ENCODE results near the gene GATC. TPM values are rescaled to one million over a fixed set of nuclear protein-coding genes. Genes with fewer than 3 reads are reported as not detected.

Gene GATC
- total and polyA plus RNA-seq, 2 of the 4 experiments (the other 2 are of a cell fraction), result 8.7 to 16.5 TPM

- 30% methylated on average over 4 of the region's 10 CpGs; no CpG with 5 or more reads in 1 of the 2 experiments for WGBS, 2 experiments (ENCODE audit: extremely low coverage in 2 of 2, insufficient read length in 1 of 2)
- no TSS peak for BruUV-seq (replicated peaks)
- no peak for ATAC-seq (ENCODE audit: low read depth)
- H3K27ac ChIP-seq (ENCODE audit: insufficient read depth, low read length), result no peak overlapping the region
- in situ Hi-C loops (cut with MboI; ENCODE audit: low sequenced_read_pairs) (loop anchor here (25.0 kb wide), 1 partner anchor 96 kb away; the partner anchor contains the start of gene PLA2G1B), intact Hi-C loops (cut with micrococcal nuclease) (no loop called here), dilution Hi-C loops (cut with HindIII; ENCODE audit: low sequenced_read_pairs, unreplicated experiment) (no loop called here)
- H3K9ac ChIP-seq (ENCODE audit: low read depth, low read length), result no peak overlapping the region
- no peak overlapping the region for H2BK15ac ChIP-seq (ENCODE audit: low read depth, low read length)
- H4K8ac ChIP-seq (ENCODE audit: low read depth in 2 of 2, low read length in 2 of 2), result no peak overlapping the region
- no peak overlapping the region for H3K56ac ChIP-seq (ENCODE audit: extremely low read depth, insufficient read depth, low read length)
- no peaks in the 10 kb centered on the region for H3K9me3 ChIP-seq (ENCODE audit: control insufficient read depth, insufficient read depth, low read length)
- no peak overlapping the region for H4K5ac ChIP-seq (ENCODE audit: low read depth, low read length)
- no peak overlapping the region for H4K91ac ChIP-seq (ENCODE audit: insufficient read depth, low read depth, low read length)
- no peak overlapping the region for H3K4ac ChIP-seq (ENCODE audit: low read depth, low read length)
- no peak overlapping the region for H2AFZ ChIP-seq (replicated peaks; ENCODE audit: low read length, poor library complexity)
- H3K27me3 ChIP-seq (ENCODE audit: control insufficient read depth, insufficient read depth, low read length), result peaks cover 6% of the 10 kb centered on the region
- no peak overlapping the region for H3K4me2 ChIP-seq (ENCODE audit: low read depth, low read length)
- H3K23ac ChIP-seq (ENCODE audit: low read depth, low read length), result no peak overlapping the region
- DNase-seq, result no peak
- H3K36me3 ChIP-seq (ENCODE audit: control insufficient read depth, insufficient read depth, low read length), result no peaks in the 10 kb centered on the region
- no peak overlapping the region for H2AK9ac ChIP-seq (replicated peaks; ENCODE audit: low read depth, low read length, poor library complexity)
- no peak overlapping the region for H3K14ac ChIP-seq (replicated peaks; ENCODE audit: low read depth, low read length)
- no peak overlapping the region for H2BK20ac ChIP-seq (ENCODE audit: low read depth, low read length)
- H3K79me1 ChIP-seq (ENCODE audit: low read depth in 1 of 2, low read length in 2 of 2), result peaks cover 0 to 7% of the 10 kb centered on the region in 2 experiments; a peak in 2 of 4 replicates
- TF ChIP-seq MAZ (IDR thresholded peaks at IDR 0.05; ENCODE audit: borderline replicate concordance, low read depth, low read length), result no peak
- no peak for TF ChIP-seq CTCF (conservative IDR thresholded peaks at IDR 0.05; ENCODE audit: low read depth, low read length)
- TF ChIP-seq MAFK (IDR thresholded peaks at IDR 0.05; ENCODE audit: low read depth, low read length), result no peak
- no peak for TF ChIP-seq SMC3 (IDR thresholded peaks at IDR 0.05; ENCODE audit: low read depth, low read length)
- TF ChIP-seq RAD21 (IDR thresholded peaks at IDR 0.05; ENCODE audit: low read length), result no peak
- TF ChIP-seq USF2 (IDR thresholded peaks at IDR 0.05; ENCODE audit: low read depth, low read length), result no peak
- no peak for TF ChIP-seq RFX5 (IDR thresholded peaks at IDR 0.05; ENCODE audit: low read depth, low read length)
- no peak for TF ChIP-seq BHLHE40 (IDR thresholded peaks at IDR 0.05; ENCODE audit: low read depth, low read length)
- no peak for TF ChIP-seq RCOR1 (IDR thresholded peaks at IDR 0.05; ENCODE audit: insufficient replicate concordance, low read length)
- TF ChIP-seq CEBPB (IDR thresholded peaks at IDR 0.05; ENCODE audit: low read depth, low read length), result no peak
- TF ChIP-seq NFE2L2 (IDR thresholded peaks at IDR 0.05; ENCODE audit: low read depth, low read length), result no peak
- TF ChIP-seq ELK1 (IDR thresholded peaks at IDR 0.05; ENCODE audit: borderline replicate concordance, low read depth, low read length), result no peak
- H3K9me1 ChIP-seq (ENCODE audit: insufficient read depth, low read length), result no peaks in the 10 kb centered on the region
- no peak overlapping the region for H2BK5ac ChIP-seq (ENCODE audit: low read depth, low read length, poor library complexity, severe bottlenecking)
- no peak overlapping the region for H3K18ac ChIP-seq (ENCODE audit: low read depth, low read length)
- H4K20me1 ChIP-seq (ENCODE audit: insufficient read depth, low read length), result no peaks in the 10 kb centered on the region
- ChIA-PET CTCF (no interaction called here), POLR2A (ENCODE audit: unreplicated experiment) (interaction anchor here (1.0 kb wide), 1 partner anchor 141 kb away, joined by 6 read pairs; the partner anchor contains the start of gene RNU4-2)
- no peak overlapping the region for H3K4me3 ChIP-seq (ENCODE audit: insufficient read depth, low read depth, low read length)
- no peak overlapping the region for H2BK120ac ChIP-seq (ENCODE audit: low read depth, low read length)
- H3K4me1 ChIP-seq (ENCODE audit: control insufficient read depth, insufficient read depth, low read length), result no peaks in the 10 kb centered on the region
- H2AK5ac ChIP-seq (ENCODE audit: low read depth, low read length), result no peak overlapping the region
Observed at GRCh38 chr12:120432772-120433525, 13.3 kb upstream of the GATC start.
